Stimulated activated naive CD8-positive, alpha-beta T cell treated with anti-CD3 and anti-CD28 coated beads, Interleukin-15, Interleukin-2, amounts not matched to agents 100 ng/mL and 50 ng/mL, for 24 hours (primary cell): ENCODE results near the gene ZNF414.

Experiments used
- H3K27ac Mint-ChIP-seq: one replicate; pipeline ENCODE4 v1.8.0; 2021; ENCODE audit warnings: mild to moderate bottlenecking, mixed read lengths
- H3K27me3 Mint-ChIP-seq: one replicate; pipeline ENCODE4 v1.8.0; 2021; ENCODE audit warnings: mixed read lengths
- H3K36me3 Mint-ChIP-seq: one replicate; pipeline ENCODE4 v1.8.0; 2021; ENCODE audit warnings: low read depth, mixed read lengths
- H3K4me1 Mint-ChIP-seq: one replicate; pipeline ENCODE4 v1.8.0; 2021; ENCODE audit warnings: low read depth, mixed read lengths
- H3K4me3 Mint-ChIP-seq: one replicate; pipeline ENCODE4 v1.8.0; 2021; ENCODE audit warnings: mild to moderate bottlenecking, mixed read lengths
- H3K9me3 Mint-ChIP-seq: one replicate; pipeline ENCODE4 v1.8.0; 2021; ENCODE audit warnings: mixed read lengths

ZNF414 gene

DNA sequence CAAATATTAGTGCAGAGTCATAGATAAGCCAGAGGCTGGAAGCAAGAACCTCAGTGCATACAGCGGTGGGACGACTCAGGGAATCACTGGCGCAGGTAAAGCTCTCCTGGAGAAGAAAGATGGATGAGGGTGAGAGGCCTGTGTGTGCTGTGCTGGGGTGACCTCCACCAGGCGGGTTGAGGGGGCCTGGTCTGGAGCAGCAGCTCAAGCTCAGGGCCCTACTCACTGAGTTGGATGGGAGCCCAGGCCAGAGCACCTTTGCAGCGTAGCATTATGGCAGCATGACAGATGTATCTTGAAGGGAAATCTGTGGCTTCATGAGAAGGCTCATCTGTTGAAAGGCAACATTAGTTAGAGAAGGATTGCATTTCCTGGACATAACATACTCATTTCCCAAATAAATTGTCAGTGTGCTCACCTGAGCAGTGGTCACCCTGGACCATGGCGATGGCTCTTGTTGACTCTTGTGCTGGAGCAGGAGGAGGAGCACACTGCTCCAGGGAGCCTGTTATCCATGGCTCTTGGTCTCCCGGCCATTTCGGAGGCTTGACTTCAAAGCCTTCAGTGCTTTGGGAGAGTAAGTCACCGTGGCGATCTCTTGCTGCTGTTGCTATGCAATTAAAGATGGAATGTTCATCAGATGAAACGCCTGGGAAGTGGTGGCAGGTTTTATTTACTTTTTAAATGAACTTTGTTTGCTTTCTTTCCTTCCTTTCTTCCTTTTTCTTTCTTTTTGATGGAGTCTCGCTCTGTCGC, 44.2 kb downstream of the ZNF414 start:
- no peaks in the 10 kb centered on the region for H3K27me3 Mint-ChIP-seq
- H3K4me1 Mint-ChIP-seq = peaks cover 17% of the 10 kb centered on the region
- no peaks in the 10 kb centered on the region for H3K9me3 Mint-ChIP-seq
- peak overlapping the region; percentile 32 for H3K27ac Mint-ChIP-seq
- H3K36me3 Mint-ChIP-seq = peaks cover 93% of the 10 kb centered on the region
- no peak overlapping the region for H3K4me3 Mint-ChIP-seq

DNA sequence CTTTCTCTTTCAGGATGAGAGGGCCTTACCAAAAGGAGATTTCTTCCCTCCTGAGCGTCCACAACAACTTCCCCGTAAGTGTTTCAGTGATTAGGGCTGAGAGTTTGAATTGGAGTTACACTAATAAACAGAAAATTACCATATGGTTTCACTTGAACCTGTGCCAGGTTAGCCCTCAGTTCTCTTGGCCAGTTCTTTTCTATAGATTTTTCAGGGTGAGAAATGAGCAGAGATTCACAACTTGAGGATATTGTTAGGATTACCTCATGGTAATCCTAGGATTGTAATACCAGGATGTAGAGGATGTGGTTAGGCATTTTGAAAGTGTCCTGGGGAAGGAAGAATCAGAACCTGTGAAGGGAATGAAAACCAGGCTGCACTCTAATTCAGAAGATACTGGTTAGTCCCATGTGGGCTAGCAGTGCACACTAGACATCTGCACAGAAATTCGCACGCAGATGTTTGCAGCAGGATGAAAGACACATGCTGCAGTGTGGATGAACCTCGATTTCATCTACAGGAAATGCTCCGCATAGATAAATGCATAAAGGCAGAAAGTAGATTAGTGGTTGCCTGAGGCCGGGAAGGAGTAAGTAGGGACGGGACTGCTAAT, 45.1 kb downstream of the ZNF414 start:
- Mint-ChIP-seq H3K27ac (peak overlapping the region; percentile 32), H3K36me3 (peaks cover 93% of the 10 kb centered on the region), H3K27me3 (no peaks in the 10 kb centered on the region), H3K4me3 (no peak overlapping the region), H3K9me3 (no peaks in the 10 kb centered on the region), H3K4me1 (peaks cover 10% of the 10 kb centered on the region)

DNA sequence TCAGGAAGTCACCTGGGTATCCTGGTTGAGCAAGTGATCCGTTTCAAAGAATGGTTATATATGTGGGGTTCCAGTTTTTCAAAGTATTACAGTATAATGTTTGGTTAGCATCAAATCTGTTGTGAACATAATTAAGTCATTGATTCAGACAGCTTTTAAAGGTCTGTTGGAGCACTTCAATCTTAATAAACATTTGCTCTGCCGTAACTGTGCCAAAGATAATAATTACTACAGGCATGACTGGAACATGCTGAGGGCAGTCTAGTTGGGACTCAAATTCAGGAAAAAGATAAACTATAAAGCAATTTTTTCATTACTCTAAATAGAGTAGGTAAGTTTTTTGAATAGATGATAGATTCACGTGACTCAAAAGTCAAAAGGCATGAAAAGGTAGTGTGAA, 45.8 kb downstream of the ZNF414 start:
- Mint-ChIP-seq H3K27ac (no peak overlapping the region), H3K9me3 (no peaks in the 10 kb centered on the region), H3K4me1 (peaks cover 4% of the 10 kb centered on the region), H3K4me3 (no peak overlapping the region), H3K36me3 (peaks cover 93% of the 10 kb centered on the region), H3K27me3 (no peaks in the 10 kb centered on the region)

DNA sequence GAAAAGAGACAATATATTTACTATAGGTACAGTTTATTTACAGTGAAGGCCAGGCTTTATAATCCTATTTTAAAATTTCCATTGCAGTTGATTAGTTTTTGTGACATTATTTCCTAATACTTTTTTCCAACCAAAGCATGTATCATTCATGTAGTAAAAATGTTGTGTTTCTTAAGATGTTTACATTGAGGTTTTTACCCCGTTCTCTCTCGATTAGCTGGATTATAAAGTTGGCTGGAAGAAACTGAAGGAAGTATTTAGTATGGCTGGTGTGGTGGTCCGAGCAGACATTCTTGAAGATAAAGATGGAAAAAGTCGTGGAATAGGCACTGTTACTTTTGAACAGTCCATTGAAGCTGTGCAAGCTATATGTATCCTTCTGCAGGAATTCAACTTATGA, 47.9 kb downstream of the ZNF414 start:
- Mint-ChIP-seq H3K9me3 (no peaks in the 10 kb centered on the region), H3K36me3 (peaks cover 87% of the 10 kb centered on the region), H3K4me3 (no peak overlapping the region), H3K27me3 (no peaks in the 10 kb centered on the region), H3K27ac (peak overlapping the region; percentile 2), H3K4me1 (peaks cover 5% of the 10 kb centered on the region)

DNA sequence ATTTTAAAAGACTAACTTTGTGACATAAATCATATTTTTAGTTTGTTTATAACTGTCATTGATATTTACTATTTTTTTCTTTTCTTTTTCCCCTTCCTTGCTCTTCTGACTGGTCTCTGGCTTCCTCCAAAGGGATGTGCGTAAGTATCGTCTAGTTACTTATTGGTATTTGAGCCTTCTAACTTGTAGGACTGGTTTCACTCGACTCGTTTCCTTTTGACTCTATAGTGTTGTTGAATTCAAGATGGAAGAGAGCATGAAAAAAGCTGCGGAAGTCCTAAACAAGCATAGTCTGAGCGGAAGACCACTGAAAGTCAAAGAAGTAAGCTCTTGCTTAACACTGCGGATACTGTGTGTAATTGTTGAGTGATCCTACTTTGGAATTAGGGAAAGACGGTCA, 50.6 kb downstream of the ZNF414 start:
- peaks cover 29% of the 10 kb centered on the region for H3K4me1 Mint-ChIP-seq
- H3K36me3 Mint-ChIP-seq = peaks cover 83% of the 10 kb centered on the region

DNA sequence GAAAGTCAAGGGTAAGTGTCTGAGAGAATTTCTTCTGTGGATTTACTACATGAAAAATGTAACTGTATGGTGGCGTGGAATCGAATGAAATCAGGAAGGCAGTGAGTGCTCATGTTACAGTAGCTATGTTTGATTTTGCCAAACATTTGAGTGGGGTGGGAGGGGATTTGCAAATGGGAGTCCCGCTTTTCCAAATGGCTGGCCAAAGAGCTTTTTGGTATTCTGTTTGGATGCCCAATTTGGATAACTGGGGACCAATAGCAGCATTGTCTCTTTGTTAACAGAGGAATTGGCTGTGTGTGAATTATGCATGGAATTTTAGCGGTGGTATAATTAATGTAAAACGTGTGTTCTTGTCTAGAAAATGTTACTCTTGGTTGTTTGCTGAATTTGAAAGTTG, 51.4 kb downstream of the ZNF414 start:
- Mint-ChIP-seq H3K27ac (no peak overlapping the region), H3K4me1 (peaks cover 37% of the 10 kb centered on the region), H3K27me3 (no peaks in the 10 kb centered on the region), H3K4me3 (no peak overlapping the region), H3K36me3 (peaks cover 83% of the 10 kb centered on the region), H3K9me3 (no peaks in the 10 kb centered on the region)

More for the DNA sequence above, 50.6 kb downstream of the ZNF414 start:
- no peak overlapping the region for H3K4me3 Mint-ChIP-seq
- no peaks in the 10 kb centered on the region for H3K9me3 Mint-ChIP-seq
- no peak overlapping the region for H3K27ac Mint-ChIP-seq
- H3K27me3 Mint-ChIP-seq = no peaks in the 10 kb centered on the region

DNA sequence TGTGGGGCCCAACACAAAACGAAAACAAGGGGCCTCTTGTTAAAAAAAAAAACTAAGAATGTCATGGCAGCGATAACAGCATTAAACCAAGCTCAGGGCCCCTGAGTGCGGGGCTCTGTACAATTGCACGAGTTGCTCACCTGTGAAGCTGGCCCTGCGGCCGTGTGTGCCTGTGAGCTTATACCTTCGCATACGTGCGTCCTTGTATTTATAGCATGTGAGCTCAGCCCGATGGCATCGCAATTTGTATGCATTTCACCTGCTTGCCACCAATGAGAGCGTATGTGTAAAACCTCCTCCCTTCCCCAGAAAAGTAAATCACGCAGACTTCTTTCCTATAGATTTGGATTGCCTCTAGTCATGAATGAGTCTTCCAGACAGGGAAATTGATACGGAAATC, 52.1 kb downstream of the ZNF414 start:
- Mint-ChIP-seq H3K9me3 (no peaks in the 10 kb centered on the region), H3K36me3 (peaks cover 82% of the 10 kb centered on the region), H3K4me3 (no peak overlapping the region), H3K4me1 (peaks cover 43% of the 10 kb centered on the region), H3K27ac (no peak overlapping the region), H3K27me3 (no peaks in the 10 kb centered on the region)

DNA sequence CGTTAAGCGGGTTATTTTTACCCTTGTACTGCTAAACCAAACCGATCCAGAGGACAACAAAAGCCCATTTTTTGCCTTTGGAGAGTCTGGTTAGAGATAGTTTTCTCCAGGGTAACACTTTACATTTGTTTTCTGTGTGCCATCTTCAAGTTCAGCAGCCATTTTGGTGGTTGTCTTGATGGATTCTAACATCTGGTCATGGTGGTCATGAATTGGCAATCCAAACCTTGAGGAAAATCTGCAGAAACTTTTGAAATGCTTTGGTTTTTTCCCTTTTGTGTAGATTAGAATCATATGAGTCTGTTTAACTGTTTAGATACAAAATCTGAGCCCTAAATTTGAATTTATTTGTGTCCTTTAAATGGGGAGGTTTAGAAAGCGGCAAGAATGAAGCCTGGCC, 52.6 kb downstream of the ZNF414 start:
- no peaks in the 10 kb centered on the region for H3K27me3 Mint-ChIP-seq
- H3K36me3 Mint-ChIP-seq = peaks cover 83% of the 10 kb centered on the region
- no peak overlapping the region for H3K4me3 Mint-ChIP-seq
- H3K9me3 Mint-ChIP-seq = no peaks in the 10 kb centered on the region
- no peak overlapping the region for H3K27ac Mint-ChIP-seq
- peaks cover 49% of the 10 kb centered on the region for H3K4me1 Mint-ChIP-seq

DNA sequence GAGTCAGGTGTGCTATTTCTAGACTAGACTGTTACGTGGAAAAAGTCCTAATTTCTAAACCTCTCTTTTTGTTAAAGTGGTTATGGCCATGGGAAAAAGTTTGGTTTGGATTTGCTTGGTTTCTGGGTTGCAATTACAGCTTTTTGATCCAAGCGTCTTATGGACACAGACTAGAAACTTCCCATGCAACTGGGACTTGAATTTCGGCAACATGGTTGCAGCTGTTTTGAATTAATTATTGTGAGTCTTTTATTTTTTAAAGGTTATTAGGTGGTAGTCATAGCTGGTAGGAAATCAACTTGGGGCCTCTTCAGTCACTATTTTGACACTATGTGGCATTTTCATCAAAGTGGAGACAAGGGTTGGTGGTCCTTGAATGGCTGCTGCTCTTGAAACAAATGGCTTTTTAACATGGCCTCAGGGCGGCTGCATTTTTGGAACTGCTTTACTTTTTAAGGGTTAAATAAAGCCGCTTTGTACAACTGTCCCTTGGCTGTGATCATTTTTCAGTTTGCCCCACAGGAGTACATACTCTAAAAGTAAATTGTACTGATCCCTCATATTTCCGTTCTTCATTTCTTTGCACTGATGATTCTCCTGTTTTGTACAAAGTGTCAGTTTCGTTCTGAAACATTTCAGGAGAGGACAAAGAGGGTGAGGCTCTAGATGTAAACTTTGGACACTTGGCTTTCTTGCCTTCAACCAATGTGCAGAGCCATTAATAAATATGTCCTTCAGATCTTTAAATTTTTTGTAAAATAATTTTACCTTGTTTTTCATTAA, 53.3 kb downstream of the ZNF414 start:
- no peak overlapping the region for H3K27ac Mint-ChIP-seq

More for the DNA sequence above, 53.3 kb downstream of the ZNF414 start:
- H3K4me1 Mint-ChIP-seq = peaks cover 53% of the 10 kb centered on the region
- no peaks in the 10 kb centered on the region for H3K27me3 Mint-ChIP-seq
- H3K4me3 Mint-ChIP-seq = no peak overlapping the region
- H3K9me3 Mint-ChIP-seq = no peaks in the 10 kb centered on the region
- H3K36me3 Mint-ChIP-seq = peaks cover 83% of the 10 kb centered on the region
